ENCODE data around the gene NAA80. TPM values are rescaled to one million over a fixed set of nuclear protein-coding genes. Genes with fewer than 3 reads are reported as not detected.

NAA80 gene
- total and polyA plus RNA-seq, 2 of the 13 experiments (the other 11 are each of a cell fraction or from before 2014, with no cell fraction given), result 3.4 to 8.7 TPM

- no peak for TF ChIP-seq GLMP (CRISPR knock-in tag; IDR thresholded peaks at IDR 0.05; ENCODE audit: borderline replicate concordance)
- no peak for TF ChIP-seq ZNF652 (CRISPR knock-in tag; IDR thresholded peaks at IDR 0.05; ENCODE audit: borderline replicate concordance, low read depth)
- no peak for TF ChIP-seq FOXA1 (IDR thresholded peaks at IDR 0.05)
- TF ChIP-seq FOXA1 (CRISPR knock-in tag; IDR thresholded peaks at IDR 0.05), result no peak
- TF ChIP-seq ETS1 (CRISPR knock-in tag; IDR thresholded peaks at IDR 0.05), result no peak
- TF ChIP-seq ATF5 (CRISPR knock-in tag; IDR thresholded peaks at IDR 0.05; ENCODE audit: low read depth), result no peak
- no peak for TF ChIP-seq KLF6 (CRISPR knock-in tag; IDR thresholded peaks at IDR 0.05)
- TF ChIP-seq ZUFSP (CRISPR knock-in tag; IDR thresholded peaks at IDR 0.05; ENCODE audit: borderline replicate concordance), result no peak
- TF ChIP-seq SP2 (CRISPR knock-in tag; IDR thresholded peaks at IDR 0.05), result no peak
- peak; percentile 49 for TF ChIP-seq AGO2 (optimal IDR thresholded peaks at IDR 0.05; ENCODE audit: low read depth, low read length)
- TF ChIP-seq THAP8 (CRISPR knock-in tag; IDR thresholded peaks at IDR 0.05; ENCODE audit: borderline replicate concordance), result no peak
- TF ChIP-seq AHDC1 (CRISPR knock-in tag; IDR thresholded peaks at IDR 0.05; ENCODE audit: borderline replicate concordance), result no peak
- TF ChIP-seq ZC3H13 (CRISPR knock-in tag; IDR thresholded peaks at IDR 0.05), result no peak
- peak; percentile 75 for TF ChIP-seq PRPF4 (IDR thresholded peaks at IDR 0.05; ENCODE audit: low read depth, low read length, poor library complexity, severe bottlenecking)
Observed at GRCh38 chr3:50299929-50300680, 900 bp upstream of the NAA80 start (continued).
